ENCODE measurements around the gene CMYA5.

- no peak for TF ChIP-seq CTCF (IDR thresholded peaks at IDR 0.05)
- no peak for TF ChIP-seq POLR2AphosphoS5 (IDR thresholded peaks at IDR 0.05)
Observed at GRCh38 chr5:79699763-79700400, 10.2 kb downstream of the CMYA5 start.
